Naive thymus-derived CD4-positive, alpha-beta T cell (primary cell): Measurements from ENCODE around the gene RDH14. TPM values are rescaled to one million over a fixed set of nuclear protein-coding genes. Genes with fewer than 3 reads are reported as not detected.

Source experiments
- ATAC-seq: fragments of 150-1000 bp; cut with Tn5 transposase; 2 replicates; pipeline ENCODE4 v1.10.0; 2021; ENCODE audit warnings: mild to moderate bottlenecking, moderate library complexity
- CTCF ChIA-PET: fragments of 350-600 bp; sonication (Branson Sonifier 250); formaldehyde crosslinking; loops from one replicate; lab custom pipeline; 2021; ENCODE audit warnings: antibody characterized with exemption; lab: Charles Lee
- POLR2A ChIA-PET: fragments of 350-600 bp; sonication (Branson Sonifier 250); formaldehyde crosslinking; loops from one replicate; lab custom pipeline; 2021; ENCODE audit warnings: antibody characterized with exemption, inconsistent platforms; lab: Charles Lee
- DNase-seq, 9 donors: peaks; one replicate each; pipeline versions ENCODE4 v3.0.0 to v3.0.0-alpha.2; 2020 to 2022; ENCODE audit warnings: mixed read lengths in 1 of 9
- H3K27ac ChIP-seq: one replicate; pipeline ENCODE4 v1.7.0; 2013; ENCODE audit warnings: mild to moderate bottlenecking, low read depth, low read length, moderate library complexity
- H3K27me3 ChIP-seq, 2 donors: one replicate each; pipeline ENCODE4 v1.7.0; 2013; ENCODE audit warnings: low read length in 2 of 2, mild to moderate bottlenecking in 2 of 2, moderate library complexity in 2 of 2; ENCODE audit not compliant: control insufficient read depth in 2 of 2, insufficient read depth in 2 of 2
- H3K36me3 ChIP-seq, 3 experiments: 1 replicate in 2 of 3; 2 replicates in 1 of 3; pipeline ENCODE4 v1.7.0; 2013; ENCODE audit warnings: low read length in 3 of 3, mild to moderate bottlenecking in 3 of 3, moderate library complexity in 1 of 3; ENCODE audit not compliant: insufficient read depth in 3 of 3, control insufficient read depth in 2 of 3
- H3K4me1 ChIP-seq, 2 donors: one replicate each; pipeline ENCODE4 v1.7.0; 2013; ENCODE audit warnings: low read length in 2 of 2, mild to moderate bottlenecking in 2 of 2, moderate library complexity in 1 of 2; ENCODE audit not compliant: control insufficient read depth in 2 of 2, insufficient read depth in 2 of 2
- H3K4me3 ChIP-seq: 2 replicates; pipeline ENCODE4 v1.7.0; 2013; ENCODE audit warnings: mild to moderate bottlenecking, low read length
- H3K9me3 ChIP-seq, 3 experiments: 1 replicate in 2 of 3; 2 replicates in 1 of 3; pipeline ENCODE4 v1.7.0; 2013; ENCODE audit warnings: low read length in 3 of 3; ENCODE audit not compliant: control insufficient read depth in 2 of 3
- H3K27ac Mint-ChIP-seq, 9 donors: one replicate each; pipeline ENCODE4 v1.8.0; 2020 to 2022; ENCODE audit warnings: mixed read lengths in 9 of 9, mild to moderate bottlenecking in 8 of 9, moderate library complexity in 5 of 9, inconsistent platforms in 2 of 9
- H3K27me3 Mint-ChIP-seq, 5 donors: one replicate each; pipeline ENCODE4 v1.8.0; 2021 to 2022; ENCODE audit warnings: mixed read lengths in 5 of 5, mild to moderate bottlenecking in 1 of 5
- H3K36me3 Mint-ChIP-seq, 5 donors: one replicate each; pipeline ENCODE4 v1.8.0; 2020 to 2022; ENCODE audit warnings: mixed read lengths in 5 of 5, mild to moderate bottlenecking in 3 of 5, inconsistent platforms in 1 of 5
- H3K4me1 Mint-ChIP-seq, 7 donors: one replicate each; pipeline ENCODE4 v1.8.0; 2020 to 2022; ENCODE audit warnings: mixed read lengths in 7 of 7, mild to moderate bottlenecking in 3 of 7, inconsistent platforms in 1 of 7
- H3K4me3 Mint-ChIP-seq, 10 donors: one replicate each; pipeline ENCODE4 v1.8.0; 2020 to 2022; ENCODE audit warnings: mild to moderate bottlenecking in 10 of 10, mixed read lengths in 10 of 10, moderate library complexity in 6 of 10, inconsistent platforms in 2 of 10
- H3K9me3 Mint-ChIP-seq, 11 donors: one replicate each; pipeline ENCODE4 v1.8.0; 2020 to 2022; ENCODE audit warnings: mixed read lengths in 11 of 11, mild to moderate bottlenecking in 4 of 11, inconsistent platforms in 1 of 11, moderate library complexity in 1 of 11
- intact Hi-C, 2 donors: fragments of 100-400 bp; cut with micrococcal nuclease; formaldehyde crosslinking; loops; one replicate each; pipeline ENCODE4 v1.15.1; 2023
- polyA plus RNA-seq, 2 donors: library from polyadenylated mRNA; unstranded; fragments of 300-500 nt; fragmentation: Illumina TruSeq; gene quantifications; one replicate each; pipeline ENCODE4 v1.2.3, GENCODE V29; 2021
- total RNA-seq, 6 experiments: library from RNA in 5 of 6; stranded (reverse) in 5 of 6; gene quantifications; 1 replicate in 5 of 6; 2 replicates in 1 of 6; pipeline ENCODE4 v1.2.3 and lab custom pipeline; 2021 to 2026

Gene RDH14
- total and polyA plus RNA-seq, 7 experiments from 2014 or later: 9.4 to 54.8 (median 17.7) TPM

DNA sequence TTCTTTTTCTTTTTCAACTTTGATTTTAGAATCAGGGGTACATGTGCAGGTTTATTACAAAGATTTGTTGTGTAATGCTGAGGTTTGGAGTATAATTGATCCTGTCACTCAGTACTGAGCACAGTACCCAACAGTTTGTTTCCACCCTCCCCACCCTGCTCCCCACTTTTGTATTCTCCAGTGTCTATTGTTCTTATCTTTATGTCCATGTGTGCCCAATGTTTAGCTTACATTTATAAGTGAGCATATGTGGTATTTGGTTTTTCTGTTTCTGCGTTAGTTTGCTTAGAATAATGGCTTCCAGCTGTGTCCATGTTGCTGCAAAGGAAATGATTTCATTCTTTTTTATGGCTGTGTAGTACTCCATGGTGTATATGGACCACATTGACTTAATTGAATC lies 43.1 kb downstream of the RDH14 start:
- ATAC-seq (no peak), DNase-seq (no peak)
- CTCF ChIA-PET: interaction anchor here (0.7 to 1.3 kb wide), 4 partner anchors 9 to 1347 kb away, joined by 3 to 6 read pairs (median 4); no protein-coding TSS in a partner anchor
- Histone ChIP-seq H3K27ac (no peak overlapping the region), H3K36me3 (no peaks in the 10 kb centered on the region), H3K9me3 (no peaks in the 10 kb centered on the region), H3K27me3 (no peaks in the 10 kb centered on the region), H3K4me1 (no peaks in the 10 kb centered on the region), H3K4me3 (no peak overlapping the region)
- POLR2A ChIA-PET: no interaction called here
- Mint-ChIP-seq H3K36me3 (no peaks in the 10 kb centered on the region), H3K4me1 (no peaks in the 10 kb centered on the region), H3K9me3 (peaks cover 0 to 1% (median 0%) of the 10 kb centered on the region in 11 donors), H3K27me3 (peaks cover 17 to 35% (median 23%) of the 10 kb centered on the region in 5 donors), H3K4me3 (no peak overlapping the region), H3K27ac (no peak overlapping the region)
- intact Hi-C loops: loop anchor here in 1 of 2 donors (10.0 kb wide), 1 partner anchor 807 kb away; no protein-coding TSS in a partner anchor

DNA sequence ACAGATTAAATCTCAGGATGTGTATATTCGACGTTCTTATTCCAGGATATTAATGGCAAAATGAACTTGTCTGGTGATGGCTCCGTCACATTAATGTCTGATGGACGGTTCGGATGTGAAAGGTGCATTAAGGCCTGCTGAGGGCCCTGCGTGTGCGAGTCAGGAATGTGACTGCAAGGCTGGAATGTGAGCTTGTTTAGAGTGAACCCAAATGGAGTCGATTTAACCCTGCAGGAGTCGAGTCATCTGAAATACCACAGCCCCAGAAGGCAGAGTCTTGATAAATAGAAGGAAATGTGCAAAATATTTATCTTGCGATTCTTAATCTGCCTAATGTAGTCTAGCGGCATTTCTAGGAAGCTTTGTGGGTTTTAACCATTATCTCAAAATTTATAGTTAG lies 44.3 kb downstream of the RDH14 start:
- Histone ChIP-seq H3K27ac (no peak overlapping the region), H3K4me3 (no peak overlapping the region), H3K27me3 (no peaks in the 10 kb centered on the region), H3K4me1 (no peaks in the 10 kb centered on the region), H3K36me3 (no peaks in the 10 kb centered on the region), H3K9me3 (no peaks in the 10 kb centered on the region)
- Mint-ChIP-seq H3K27me3 (peaks cover 17 to 41% (median 28%) of the 10 kb centered on the region in 5 donors), H3K27ac (peak overlapping the region in 1 of 9 donors; percentile 70), H3K4me1 (no peaks in the 10 kb centered on the region), H3K36me3 (no peaks in the 10 kb centered on the region), H3K9me3 (peaks cover 0 to 2% (median 0%) of the 10 kb centered on the region in 11 donors), H3K4me3 (no peak overlapping the region)
- ATAC-seq: peak; percentile 29
- intact Hi-C loops: loop anchor here in 1 of 2 donors (10.0 kb wide), 1 partner anchor 809 kb away; no protein-coding TSS in a partner anchor
- CTCF ChIA-PET: interaction anchor here (1.3 kb wide), 1 partner anchor 1348 kb away, joined by 3 read pairs; no protein-coding TSS in a partner anchor
- POLR2A ChIA-PET: no interaction called here
- no peak for DNase-seq

DNA sequence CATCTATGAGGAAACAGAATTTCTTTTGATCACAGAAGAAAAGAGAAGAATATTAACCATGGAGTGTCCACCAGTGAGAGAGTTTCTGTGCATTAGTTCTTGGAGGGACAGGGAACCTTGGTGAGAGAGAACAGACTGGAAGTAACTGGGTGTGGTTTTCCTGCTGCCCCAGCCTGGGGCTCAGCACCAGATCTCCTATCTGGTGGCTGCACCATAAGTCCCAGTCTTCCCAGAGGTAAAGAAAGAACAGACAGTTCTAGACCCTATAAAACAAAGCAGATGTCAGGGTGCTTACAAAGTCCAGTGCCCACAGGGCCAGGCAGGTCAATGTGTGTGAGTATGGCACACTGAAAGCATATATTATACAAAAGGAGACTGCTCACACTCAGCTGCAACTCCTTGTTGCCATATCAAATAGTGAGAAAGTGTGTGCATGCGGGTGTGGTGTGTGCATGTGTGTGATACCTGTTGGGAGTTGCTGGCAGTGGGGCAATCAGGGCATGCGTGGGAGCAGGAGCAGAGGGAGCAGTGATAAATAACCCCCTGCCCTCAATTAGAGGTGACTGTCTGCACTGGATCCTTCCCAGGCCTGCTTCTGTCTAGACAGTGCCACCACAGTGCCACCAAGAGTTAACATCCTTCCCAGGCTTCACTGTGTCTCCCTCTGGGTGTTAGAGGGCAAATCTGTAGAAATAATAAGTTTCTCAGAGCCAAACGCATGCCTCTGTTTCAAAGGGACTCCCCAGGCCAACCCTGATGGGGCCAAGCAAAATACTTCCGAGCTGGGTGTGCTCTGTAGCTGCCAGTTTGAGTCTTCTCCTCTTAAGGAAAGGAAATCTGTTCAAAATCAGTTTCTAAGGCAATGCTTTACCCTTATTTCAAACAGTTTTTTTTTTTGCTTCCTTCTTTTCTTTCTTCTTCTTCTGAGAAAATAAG lies 45.7 kb downstream of the RDH14 start:
- Mint-ChIP-seq H3K36me3 (no peaks in the 10 kb centered on the region), H3K4me1 (no peaks in the 10 kb centered on the region), H3K9me3 (peaks cover 0 to 2% (median 0%) of the 10 kb centered on the region in 11 donors), H3K27me3 (peaks cover 24 to 51% (median 36%) of the 10 kb centered on the region in 5 donors), H3K27ac (no peak overlapping the region), H3K4me3 (no peak overlapping the region)
- ChIA-PET CTCF (no interaction called here), POLR2A (interaction anchor here (0.7 kb wide), 1 partner anchor 20 kb away, joined by 3 read pairs; no protein-coding TSS in a partner anchor)
- ATAC-seq (no peak), DNase-seq (no peak)
- Histone ChIP-seq H3K27me3 (no peaks in the 10 kb centered on the region), H3K36me3 (no peaks in the 10 kb centered on the region), H3K27ac (no peak overlapping the region), H3K4me3 (no peak overlapping the region), H3K9me3 (no peaks in the 10 kb centered on the region), H3K4me1 (no peaks in the 10 kb centered on the region)
- intact Hi-C loops: loop anchor here in 1 of 2 donors (10.0 kb wide), 1 partner anchor 810 kb away; no protein-coding TSS in a partner anchor

DNA sequence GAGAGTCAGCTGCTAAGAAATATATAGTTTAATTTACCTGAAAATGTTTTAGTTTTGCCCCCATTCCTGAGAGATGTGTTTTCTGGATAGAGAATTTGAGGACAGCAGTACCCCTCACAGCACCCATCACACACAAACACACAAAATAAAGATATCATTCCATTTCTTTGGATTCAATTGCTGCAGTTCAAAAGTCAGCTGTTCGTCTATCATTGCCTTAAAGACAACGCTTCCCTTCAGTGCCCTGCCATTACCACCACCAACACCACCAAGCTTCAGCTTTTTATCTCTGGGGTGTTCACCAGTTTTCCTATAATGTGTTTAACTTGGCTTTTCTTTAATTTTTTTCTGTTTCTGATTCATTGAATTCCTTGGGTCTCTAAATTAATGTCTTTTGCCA lies 49.7 kb downstream of the RDH14 start:
- ChIA-PET CTCF (no interaction called here), POLR2A (no interaction called here)
- no peak overlapping the region for H3K4me3 ChIP-seq
- no peaks in the 10 kb centered on the region for H3K4me1 ChIP-seq
- Mint-ChIP-seq H3K27me3 (peaks cover 13 to 52% (median 32%) of the 10 kb centered on the region in 5 donors), H3K27ac (peak overlapping the region in 1 of 9 donors; percentile 10), H3K4me3 (no peak overlapping the region), H3K9me3 (peaks cover 0 to 2% (median 0%) of the 10 kb centered on the region in 11 donors), H3K4me1 (no peaks in the 10 kb centered on the region), H3K36me3 (no peaks in the 10 kb centered on the region)
- no peak for ATAC-seq
- no peaks in the 10 kb centered on the region for H3K9me3 ChIP-seq
- H3K27ac ChIP-seq: no peak overlapping the region
- DNase-seq: no peak
- intact Hi-C loops: loop anchor here in 1 of 2 donors (10.0 kb wide), 1 partner anchor 814 kb away; no protein-coding TSS in a partner anchor
- no peaks in the 10 kb centered on the region for H3K27me3 ChIP-seq
- no peaks in the 10 kb centered on the region for H3K36me3 ChIP-seq

DNA sequence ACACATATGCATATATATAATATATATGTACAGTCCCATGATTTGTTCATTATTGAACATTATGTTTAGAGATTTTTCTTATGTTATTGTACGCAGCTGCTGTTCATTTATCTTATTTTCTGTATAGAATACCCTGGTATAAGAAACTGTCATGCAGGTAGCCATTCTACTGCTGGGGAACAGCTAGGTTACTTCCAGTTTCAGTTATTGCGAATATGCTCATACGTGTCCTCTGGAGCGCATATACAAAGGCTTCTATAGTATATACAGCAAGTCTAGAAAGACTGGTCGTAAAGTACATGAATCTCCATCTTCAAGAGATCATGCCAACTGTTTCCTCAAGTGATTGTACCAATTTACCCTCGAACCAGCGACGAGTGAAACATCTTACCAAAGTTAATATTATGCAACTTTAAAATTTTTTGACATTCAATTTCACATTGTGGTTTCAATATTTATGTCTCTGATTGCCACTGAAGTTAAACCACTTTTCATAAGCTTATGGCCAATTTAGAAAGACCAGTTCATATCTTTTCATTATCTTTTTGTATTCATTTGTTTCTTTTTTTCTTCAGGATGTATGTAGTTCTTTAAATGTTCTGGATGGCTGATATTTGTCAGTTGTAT lies 53.5 kb downstream of the RDH14 start:
- Mint-ChIP-seq H3K27me3 (peaks cover 17 to 46% (median 36%) of the 10 kb centered on the region in 5 donors), H3K36me3 (no peaks in the 10 kb centered on the region), H3K27ac (no peak overlapping the region), H3K4me3 (no peak overlapping the region), H3K9me3 (peaks cover 0 to 2% (median 0%) of the 10 kb centered on the region in 11 donors), H3K4me1 (no peaks in the 10 kb centered on the region)
- Histone ChIP-seq H3K4me3 (no peak overlapping the region), H3K27me3 (peaks cover 0 to 3% of the 10 kb centered on the region in 2 donors), H3K36me3 (no peaks in the 10 kb centered on the region), H3K4me1 (no peaks in the 10 kb centered on the region), H3K27ac (no peak overlapping the region), H3K9me3 (no peaks in the 10 kb centered on the region)
- intact Hi-C loops: no loop called here
- ChIA-PET POLR2A (no interaction called here), CTCF (no interaction called here)
- DNase-seq: no peak
- no peak for ATAC-seq

DNA sequence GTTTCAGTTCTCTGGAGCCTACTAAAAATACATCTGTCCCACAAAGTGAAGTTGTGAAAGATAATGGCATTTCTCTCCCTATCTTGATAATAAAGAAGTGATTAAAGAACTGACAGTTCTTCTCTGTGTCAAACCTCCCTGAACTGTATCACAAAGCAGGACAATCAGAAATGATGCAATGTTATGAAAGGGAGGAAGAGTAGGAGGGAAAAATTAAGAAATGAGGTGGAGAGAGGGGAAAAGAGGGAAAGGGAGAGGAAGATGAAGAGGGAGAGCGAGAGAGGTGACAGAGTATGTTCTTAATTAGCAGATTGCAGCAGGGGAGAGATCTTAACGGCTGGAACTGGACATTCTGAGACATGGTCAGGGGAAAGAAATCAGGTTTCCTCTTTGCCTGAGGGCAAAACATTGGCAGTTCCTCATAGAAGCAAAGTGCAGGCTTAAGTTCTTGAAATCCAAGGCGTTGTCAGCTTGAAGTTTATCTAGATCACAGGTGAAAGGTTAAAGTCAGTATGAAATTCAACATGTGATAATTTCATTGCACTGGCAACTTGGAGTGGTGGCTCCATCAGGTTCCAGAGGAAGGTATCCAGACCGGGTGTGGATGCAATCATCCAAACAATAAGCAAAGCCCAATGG lies 54.6 kb downstream of the RDH14 start:
- CTCF ChIA-PET: interaction anchor here (0.6 kb wide), 1 partner anchor 11 kb away, joined by 3 read pairs; no protein-coding TSS in a partner anchor
- ATAC-seq: no peak

More for the DNA sequence above, 54.6 kb downstream of the RDH14 start:
- no peaks in the 10 kb centered on the region for H3K4me1 ChIP-seq
- H3K27me3 Mint-ChIP-seq: peaks cover 14 to 37% (median 29%) of the 10 kb centered on the region in 5 donors
- POLR2A ChIA-PET: no interaction called here
- no peak for DNase-seq
- intact Hi-C loops: no loop called here
- H3K9me3 Mint-ChIP-seq: no peaks in the 10 kb centered on the region
- no peak overlapping the region for H3K27ac Mint-ChIP-seq
- H3K4me1 Mint-ChIP-seq: no peaks in the 10 kb centered on the region
- H3K27me3 ChIP-seq: peaks cover 0 to 3% of the 10 kb centered on the region in 2 donors
- no peaks in the 10 kb centered on the region for H3K9me3 ChIP-seq
- H3K27ac ChIP-seq: no peak overlapping the region
- no peaks in the 10 kb centered on the region for H3K36me3 Mint-ChIP-seq
- H3K36me3 ChIP-seq: no peaks in the 10 kb centered on the region
- H3K4me3 ChIP-seq: no peak overlapping the region
- H3K4me3 Mint-ChIP-seq: no peak overlapping the region
